Activated B cell treated with CpG ODN at 0.5 μM for 24 hours (primary cell): ENCODE results near the gene CTNNA2. TPM values are rescaled to one million over a fixed set of nuclear protein-coding genes. Genes with fewer than 3 reads are reported as not detected.
"Not testable (repeated sequence)": the region's sequence is repeated elsewhere in the genome, so short reads cannot be mapped to it uniquely, and the experiment has no call there.

Experiments used
- ATAC-seq: fragments of 200-7000 bp; cut with Tn5 transposase; one replicate; pipeline ENCODE4 v1.10.0; 2021; ENCODE audit warnings: low read depth, mild to moderate bottlenecking, moderate library complexity
- CTCF ChIA-PET: fragments of 350-600 bp; sonication (Branson Sonifier 250); formaldehyde crosslinking; loops from one replicate; lab custom pipeline; 2021; ENCODE audit warnings: antibody characterized with exemption; lab: Charles Lee
- POLR2A ChIA-PET: fragments of 350-600 bp; sonication (Branson Sonifier 250); formaldehyde crosslinking; loops from one replicate; lab custom pipeline; 2021; ENCODE audit warnings: antibody characterized with exemption; lab: Charles Lee
- DNase-seq: peaks from one replicate; pipeline ENCODE4 v3.0.0; 2022
- H3K27ac Mint-ChIP-seq: one replicate; pipeline ENCODE4 v1.8.0; 2020; ENCODE audit warnings: mixed read lengths
- H3K27me3 Mint-ChIP-seq: one replicate; pipeline ENCODE4 v1.8.0; 2021; ENCODE audit warnings: mixed read lengths
- H3K36me3 Mint-ChIP-seq: one replicate; pipeline ENCODE4 v1.8.0; 2021; ENCODE audit warnings: low read depth, mixed read lengths
- H3K4me1 Mint-ChIP-seq: one replicate; pipeline ENCODE4 v1.8.0; 2021; ENCODE audit warnings: mixed read lengths
- H3K4me3 Mint-ChIP-seq: one replicate; pipeline ENCODE4 v1.8.0; 2020; ENCODE audit warnings: mild to moderate bottlenecking, mixed read lengths
- H3K9me3 Mint-ChIP-seq: one replicate; pipeline ENCODE4 v1.8.0; 2020; ENCODE audit warnings: mixed read lengths
- CTCF ChIP-seq: fragments of 200-600 bp; IDR thresholded peaks from one replicate; pipeline ENCODE4 v1.8.0; 2022; ENCODE audit warnings: antibody characterized with exemption, mild to moderate bottlenecking
- intact Hi-C: fragments of 100-400 bp; cut with micrococcal nuclease; formaldehyde crosslinking; loops from one replicate; pipeline ENCODE4 v1.15.1; 2024
- total RNA-seq: library from RNA; stranded (reverse); gene quantifications from 2 replicates; pipeline ENCODE4 v1.2.3, GENCODE V29; 2022

Gene CTNNA2
- total RNA-seq, 1 donor from 2014 or later = not detected

GRCh38 chr2:80092474-80092873, 579.6 kb downstream of the CTNNA2 start:
- H3K4me1 Mint-ChIP-seq = no peaks in the 10 kb centered on the region
- H3K27ac Mint-ChIP-seq = no peak overlapping the region
- POLR2A ChIA-PET = no interaction called here
- H3K4me3 Mint-ChIP-seq = no peak overlapping the region
- intact Hi-C loops = no loop called here
- ATAC-seq = no peak
- no peaks in the 10 kb centered on the region for H3K27me3 Mint-ChIP-seq
- TF ChIP-seq CTCF = no peak
- peaks cover 2% of the 10 kb centered on the region for H3K9me3 Mint-ChIP-seq
- DNase-seq = no peak
- H3K36me3 Mint-ChIP-seq = no peaks in the 10 kb centered on the region
- CTCF ChIA-PET = no interaction called here

- POLR2A ChIA-PET, H3K27me3 Mint-ChIP-seq, CTCF ChIA-PET, H3K4me1 Mint-ChIP-seq, ATAC-seq, intact Hi-C loops, H3K4me3 Mint-ChIP-seq, H3K36me3 Mint-ChIP-seq, DNase-seq, H3K9me3 Mint-ChIP-seq, H3K27ac Mint-ChIP-seq: not testable (repeated sequence)
These were observed 585.7 kb downstream of the CTNNA2 start for GRCh38 chr2:80098503-80098902.

GRCh38 chr2:80102026-80102425, 589.2 kb downstream of the CTNNA2 start:
- peaks cover 3% of the 10 kb centered on the region for H3K9me3 Mint-ChIP-seq
- DNase-seq (no peak), ATAC-seq (no peak)
- no peaks in the 10 kb centered on the region for H3K4me1 Mint-ChIP-seq
- POLR2A ChIA-PET = no interaction called here
- TF ChIP-seq CTCF = no peak
- CTCF ChIA-PET = no interaction called here
- H3K4me3 Mint-ChIP-seq = no peak overlapping the region
- intact Hi-C loops = no loop called here
- no peak overlapping the region for H3K27ac Mint-ChIP-seq
- H3K27me3 Mint-ChIP-seq = no peaks in the 10 kb centered on the region
- H3K36me3 Mint-ChIP-seq = no peaks in the 10 kb centered on the region

- H3K4me3 Mint-ChIP-seq = no peak overlapping the region
- intact Hi-C loops = no loop called here
- H3K9me3 Mint-ChIP-seq = peaks cover 2% of the 10 kb centered on the region
- H3K27me3 Mint-ChIP-seq = no peaks in the 10 kb centered on the region
- no peak for TF ChIP-seq CTCF
- no peak for ATAC-seq
- no peak overlapping the region for H3K27ac Mint-ChIP-seq
- ChIA-PET POLR2A (no interaction called here), CTCF (no interaction called here)
- no peaks in the 10 kb centered on the region for H3K4me1 Mint-ChIP-seq
- no peak for DNase-seq
- H3K36me3 Mint-ChIP-seq = no peaks in the 10 kb centered on the region
These were observed 592.3 kb downstream of the CTNNA2 start for GRCh38 chr2:80105015-80105640.

- TF ChIP-seq CTCF = no peak
- ChIA-PET CTCF (no interaction called here), POLR2A (no interaction called here)
- H3K4me1 Mint-ChIP-seq = no peaks in the 10 kb centered on the region
- H3K27me3 Mint-ChIP-seq = no peaks in the 10 kb centered on the region
- H3K9me3 Mint-ChIP-seq = peaks cover 2% of the 10 kb centered on the region
- ATAC-seq = no peak
- no peak for DNase-seq
- H3K4me3 Mint-ChIP-seq = no peak overlapping the region
- no peaks in the 10 kb centered on the region for H3K36me3 Mint-ChIP-seq
- no peak overlapping the region for H3K27ac Mint-ChIP-seq
- intact Hi-C loops = no loop called here
These were observed 598.3 kb downstream of the CTNNA2 start for GRCh38 chr2:80111185-80111584.

- no peak for TF ChIP-seq CTCF
- DNase-seq (no peak), ATAC-seq (no peak)
- ChIA-PET POLR2A (no interaction called here), CTCF (no interaction called here)
- no peaks in the 10 kb centered on the region for H3K4me1 Mint-ChIP-seq
- peaks cover 2% of the 10 kb centered on the region for H3K9me3 Mint-ChIP-seq
- H3K36me3 Mint-ChIP-seq = no peaks in the 10 kb centered on the region
- no peak overlapping the region for H3K4me3 Mint-ChIP-seq
- no peak overlapping the region for H3K27ac Mint-ChIP-seq
- intact Hi-C loops = no loop called here
- H3K27me3 Mint-ChIP-seq = no peaks in the 10 kb centered on the region
These were observed 599.9 kb downstream of the CTNNA2 start for GRCh38 chr2:80112790-80113189.
